Neuron (in vitro differentiated cells): ENCODE data around the gene U2AF2.
A peak's percentile ranks its signal among the peaks of the same experiment; 100 is the strongest.

Source experiments
- H2AFZ ChIP-seq: one replicate; pipeline ENCODE4 v1.6.1; 2013; ENCODE audit warnings: low read depth, mild to moderate bottlenecking, inconsistent platforms, low read length, moderate library complexity
- H3K27me3 ChIP-seq: one replicate; pipeline ENCODE4 v1.6.1; 2013; ENCODE audit warnings: low read length; ENCODE audit not compliant: insufficient read depth
- H3K36me3 ChIP-seq: one replicate; pipeline ENCODE4 v1.6.1; 2013; ENCODE audit warnings: low read length; ENCODE audit not compliant: insufficient read depth
- H3K4me1 ChIP-seq: one replicate; pipeline ENCODE4 v1.6.1; 2013; ENCODE audit warnings: low read length; ENCODE audit not compliant: insufficient read depth
- H3K4me3 ChIP-seq: 2 replicates; pipeline ENCODE4 v1.5.1; 2013; ENCODE audit warnings: mild to moderate bottlenecking, low read length, moderate library complexity
- H3K9me3 ChIP-seq: one replicate; pipeline ENCODE4 v1.6.1; 2013; ENCODE audit warnings: low read length

Gene U2AF2

DNA sequence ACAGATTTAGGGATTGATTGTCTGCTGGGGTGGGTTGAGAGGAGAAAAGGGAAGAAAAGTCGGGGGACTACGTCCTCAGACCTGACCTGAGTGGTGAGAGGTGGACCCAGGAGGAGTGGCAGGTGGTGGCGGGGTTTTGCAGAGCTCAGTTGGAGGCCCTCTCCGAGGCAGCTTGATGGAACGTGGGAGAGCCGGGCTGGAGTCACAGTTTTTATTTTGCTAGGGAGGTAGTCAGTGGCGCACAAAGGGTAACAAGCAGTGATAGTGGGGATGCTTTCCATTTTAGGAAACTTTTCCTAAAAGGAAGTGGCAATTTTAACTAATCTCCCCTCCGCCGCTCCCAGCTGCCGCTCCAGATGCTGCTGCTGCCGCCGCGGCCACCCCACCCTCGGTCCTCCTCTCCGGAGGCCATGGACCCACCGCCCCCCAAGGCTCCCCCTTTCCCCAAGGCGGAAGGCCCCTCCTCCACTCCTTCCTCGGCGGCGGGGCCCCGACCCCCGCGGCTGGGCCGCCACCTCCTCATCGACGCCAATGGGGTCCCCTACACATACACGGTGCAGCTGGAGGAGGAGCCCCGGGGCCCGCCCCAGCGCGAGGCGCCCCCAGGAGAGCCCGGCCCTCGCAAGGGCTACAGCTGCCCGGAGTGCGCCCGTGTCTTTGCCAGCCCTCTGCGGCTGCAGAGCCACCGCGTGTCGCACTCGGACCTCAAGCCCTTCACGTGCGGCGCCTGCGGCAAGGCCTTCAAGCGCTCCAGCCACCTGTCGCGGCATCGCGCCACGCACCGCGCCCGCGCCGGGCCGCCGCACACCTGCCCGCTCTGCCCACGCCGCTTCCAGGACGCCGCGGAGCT is 12.5 kb upstream of the U2AF2 start:
- H2AFZ ChIP-seq = no peak overlapping the region
- peaks cover 41% of the 10 kb centered on the region for H3K4me1 ChIP-seq
- peaks cover 16% of the 10 kb centered on the region for H3K36me3 ChIP-seq
- no peaks in the 10 kb centered on the region for H3K9me3 ChIP-seq
- no peaks in the 10 kb centered on the region for H3K27me3 ChIP-seq
- peak overlapping the region; percentile 88 for H3K4me3 ChIP-seq

DNA sequence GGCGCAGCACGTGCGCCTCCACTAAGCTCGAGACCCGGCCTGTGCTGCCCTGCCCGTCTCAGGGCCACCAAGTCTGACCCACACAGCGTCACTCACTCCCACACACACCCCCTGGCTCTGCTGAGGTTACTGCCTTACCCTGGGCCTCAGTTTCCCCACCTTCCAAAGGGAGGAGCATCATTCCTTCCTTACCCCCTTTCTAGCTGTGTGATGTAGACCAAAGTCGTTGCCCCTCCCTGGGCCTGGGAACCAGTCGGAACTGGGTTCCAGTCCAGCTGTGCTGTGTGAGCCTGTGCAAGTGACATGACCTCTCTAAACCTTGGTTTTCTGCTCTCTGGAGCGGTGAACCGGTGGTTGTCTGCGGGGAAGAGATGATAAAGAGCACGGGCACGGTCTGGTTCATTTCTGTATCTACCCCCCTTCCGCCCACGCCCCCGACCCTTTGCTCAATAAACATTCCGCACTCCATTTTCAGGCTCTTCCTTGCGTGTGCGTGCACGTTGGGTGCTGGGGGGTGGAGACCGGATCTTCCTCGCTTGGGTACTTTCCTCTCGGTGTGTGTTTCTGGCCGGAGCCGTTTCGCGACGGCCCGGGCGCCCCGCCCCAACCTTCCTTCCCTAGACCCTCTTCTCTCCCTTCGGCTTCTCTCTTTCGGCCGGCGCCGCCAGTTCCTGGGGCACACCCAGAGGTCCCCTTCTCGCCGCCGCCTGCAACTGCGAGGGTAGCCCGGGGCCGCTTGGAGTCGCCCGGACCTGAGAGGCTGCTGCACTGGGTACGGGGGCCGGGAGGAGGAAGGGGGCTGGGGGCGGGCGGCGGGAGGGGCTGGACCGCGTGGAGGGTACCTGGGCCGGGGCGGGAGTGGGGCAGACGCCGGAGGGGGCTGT is 11.6 kb upstream of the U2AF2 start, which contains the start of gene ZNF581:
Gene ZNF581 (plus strand): TSS at position 647 of the 884 bp plus-strand sequence. CDS start 923 bp downstream, outside the sequence.
- Histone ChIP-seq H3K27me3 (no peaks in the 10 kb centered on the region), H2AFZ (no peak within 1 kb of the TSS), H3K4me3 (peak within 1 kb of the TSS; percentile 88), H3K9me3 (no peaks in the 10 kb centered on the region), H3K36me3 (peaks cover 14% of the 10 kb centered on the region), H3K4me1 (peaks cover 44% of the 10 kb centered on the region)

DNA sequence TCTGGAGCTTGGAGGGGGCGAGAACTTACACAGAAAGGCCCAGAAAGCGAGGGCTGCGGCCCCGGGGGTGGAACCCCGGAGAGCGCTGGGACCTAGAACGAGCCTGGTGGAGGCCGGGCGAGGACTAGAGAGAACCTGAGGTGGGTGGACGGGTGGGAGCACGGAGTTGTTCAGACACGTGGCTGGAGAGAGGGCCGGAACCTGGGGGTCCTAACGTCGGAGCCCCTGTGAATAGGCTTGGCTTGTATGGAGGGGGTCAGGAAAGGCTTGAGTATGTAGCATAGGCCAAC is 11.0 kb upstream of the U2AF2 start:
- Histone ChIP-seq H3K4me3 (peak overlapping the region; percentile 88), H3K27me3 (no peaks in the 10 kb centered on the region), H3K36me3 (peaks cover 14% of the 10 kb centered on the region), H3K9me3 (no peaks in the 10 kb centered on the region), H2AFZ (no peak overlapping the region), H3K4me1 (peaks cover 49% of the 10 kb centered on the region)

DNA sequence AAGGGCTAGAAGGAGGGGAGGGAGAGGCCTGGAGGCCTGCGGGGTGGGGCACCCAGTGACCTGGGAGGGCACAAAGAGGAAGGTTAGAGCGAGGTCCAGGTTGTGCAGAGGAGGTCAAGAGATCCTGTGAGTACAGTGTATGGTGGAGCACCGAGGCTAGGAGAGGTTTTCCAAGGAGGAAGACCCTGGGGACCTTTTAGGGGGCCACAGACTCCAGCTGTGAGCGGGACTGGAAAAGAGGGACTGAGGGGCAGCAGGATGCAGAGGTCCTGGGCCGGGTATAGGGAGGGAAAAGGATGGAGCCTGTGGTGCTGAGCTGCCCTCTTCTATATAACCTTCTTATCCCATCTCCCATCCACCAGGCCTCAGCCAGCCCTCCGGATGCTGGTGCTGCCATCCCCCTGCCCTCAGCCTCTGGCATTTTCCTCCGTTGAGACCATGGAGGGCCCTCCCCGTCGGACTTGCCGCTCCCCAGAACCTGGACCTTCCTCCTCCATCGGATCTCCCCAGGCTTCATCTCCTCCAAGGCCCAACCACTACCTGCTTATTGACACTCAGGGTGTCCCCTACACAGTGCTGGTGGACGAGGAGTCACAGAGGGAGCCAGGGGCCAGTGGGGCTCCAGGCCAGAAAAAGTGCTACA is 10.5 kb upstream of the U2AF2 start:
- H3K4me1 ChIP-seq = peaks cover 51% of the 10 kb centered on the region

DNA sequence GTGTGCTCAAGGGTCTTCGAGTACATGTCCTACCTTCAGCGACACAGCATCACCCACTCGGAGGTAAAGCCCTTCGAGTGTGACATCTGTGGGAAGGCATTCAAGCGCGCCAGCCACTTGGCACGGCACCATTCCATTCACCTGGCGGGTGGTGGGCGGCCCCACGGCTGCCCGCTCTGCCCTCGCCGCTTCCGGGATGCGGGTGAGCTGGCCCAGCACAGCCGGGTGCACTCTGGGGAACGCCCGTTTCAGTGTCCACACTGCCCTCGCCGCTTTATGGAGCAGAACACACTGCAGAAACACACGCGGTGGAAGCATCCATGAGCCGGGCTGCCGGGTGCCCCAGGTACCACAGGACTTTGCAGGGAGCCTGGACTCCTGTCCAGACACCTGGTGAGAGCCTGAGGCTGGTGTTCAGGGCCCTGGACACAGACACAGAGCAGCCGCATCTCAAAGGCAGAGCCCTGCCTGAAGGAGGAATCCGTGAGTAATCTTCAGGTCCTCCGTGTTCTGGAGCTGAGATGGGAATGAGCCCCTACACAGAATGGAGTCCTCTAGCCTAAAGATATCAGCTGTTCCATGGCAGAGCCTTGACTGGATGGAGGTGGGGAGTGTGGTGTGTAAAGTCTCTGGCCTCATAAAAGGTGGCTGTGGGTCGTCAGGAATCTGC is 9.9 kb upstream of the U2AF2 start:
- H3K4me3 ChIP-seq = peak overlapping the region; percentile 88

More for the DNA sequence above, 10.5 kb upstream of the U2AF2 start:
- peak overlapping the region; percentile 88 for H3K4me3 ChIP-seq
- H2AFZ ChIP-seq = no peak overlapping the region
- peaks cover 14% of the 10 kb centered on the region for H3K36me3 ChIP-seq
- H3K27me3 ChIP-seq = no peaks in the 10 kb centered on the region
- H3K9me3 ChIP-seq = no peaks in the 10 kb centered on the region

DNA sequence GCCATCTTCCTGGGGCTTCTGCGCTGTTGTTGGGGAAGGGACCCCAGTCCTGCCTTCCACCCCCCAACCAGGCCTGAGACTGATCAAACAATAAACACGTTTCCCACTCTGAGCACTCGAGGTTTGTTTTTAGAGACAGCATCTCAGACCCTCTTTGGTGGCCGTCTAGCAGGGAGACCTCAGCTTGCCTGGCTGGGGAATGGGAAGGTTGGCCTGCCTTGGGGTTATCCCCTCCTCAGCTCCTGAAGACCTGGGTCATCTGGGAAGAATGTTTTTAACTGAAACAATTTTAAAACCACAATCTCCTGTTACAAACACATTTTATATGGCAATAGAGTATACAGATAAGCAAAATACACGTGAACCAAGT is 9.3 kb upstream of the U2AF2 start:
- Histone ChIP-seq H3K36me3 (peaks cover 14% of the 10 kb centered on the region), H3K4me3 (no peak overlapping the region), H3K27me3 (no peaks in the 10 kb centered on the region), H2AFZ (no peak overlapping the region), H3K4me1 (peaks cover 43% of the 10 kb centered on the region), H3K9me3 (no peaks in the 10 kb centered on the region)

More for the DNA sequence above, 9.9 kb upstream of the U2AF2 start:
- Histone ChIP-seq H2AFZ (no peak overlapping the region), H3K27me3 (no peaks in the 10 kb centered on the region), H3K36me3 (peaks cover 14% of the 10 kb centered on the region), H3K4me1 (peaks cover 48% of the 10 kb centered on the region), H3K9me3 (no peaks in the 10 kb centered on the region)

DNA sequence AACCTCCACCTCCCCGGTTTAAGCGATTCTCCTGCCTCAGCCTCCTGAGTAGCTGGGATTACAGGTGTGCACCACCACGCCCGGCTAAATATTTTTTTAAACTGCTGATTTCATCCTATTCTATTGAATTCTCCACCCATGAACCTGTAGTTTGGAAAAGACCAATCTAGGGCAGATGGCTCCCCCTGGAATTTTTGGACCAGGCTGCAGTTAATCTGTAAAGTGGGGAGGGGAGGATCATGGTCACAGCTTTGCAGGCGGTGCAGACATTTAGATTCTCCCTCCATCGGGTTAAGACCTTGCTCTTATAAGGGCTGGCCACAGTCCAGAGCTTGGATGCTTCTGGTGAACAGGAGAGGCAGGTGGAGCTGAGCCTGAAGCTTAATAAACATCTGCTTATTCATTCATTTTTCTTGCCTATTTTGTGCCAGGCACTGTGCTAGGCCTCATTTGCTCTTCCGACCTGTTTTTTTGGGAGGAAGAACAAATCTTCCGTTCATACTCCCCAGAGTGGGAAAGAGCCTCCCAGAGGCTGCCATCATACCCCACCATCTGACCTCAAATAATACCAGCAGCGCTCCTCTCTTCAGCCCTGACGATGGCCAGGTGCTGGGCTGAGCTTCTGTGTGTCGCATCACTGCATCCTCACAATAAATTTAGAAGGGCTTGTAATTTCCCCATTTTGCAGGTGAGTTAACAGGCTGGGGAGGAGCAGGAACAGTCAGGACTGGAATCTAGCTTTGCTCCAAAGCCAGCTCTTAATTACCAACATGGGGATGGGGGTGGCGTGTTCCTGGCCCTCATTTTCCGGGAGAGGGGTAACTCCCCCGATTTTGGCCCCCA is 7.7 kb upstream of the U2AF2 start:
- no peaks in the 10 kb centered on the region for H3K27me3 ChIP-seq
- peak overlapping the region; percentile 67 for H3K4me3 ChIP-seq
- peaks cover 21% of the 10 kb centered on the region for H3K36me3 ChIP-seq
- H3K9me3 ChIP-seq = no peaks in the 10 kb centered on the region
- H2AFZ ChIP-seq = no peak overlapping the region
- peaks cover 40% of the 10 kb centered on the region for H3K4me1 ChIP-seq

DNA sequence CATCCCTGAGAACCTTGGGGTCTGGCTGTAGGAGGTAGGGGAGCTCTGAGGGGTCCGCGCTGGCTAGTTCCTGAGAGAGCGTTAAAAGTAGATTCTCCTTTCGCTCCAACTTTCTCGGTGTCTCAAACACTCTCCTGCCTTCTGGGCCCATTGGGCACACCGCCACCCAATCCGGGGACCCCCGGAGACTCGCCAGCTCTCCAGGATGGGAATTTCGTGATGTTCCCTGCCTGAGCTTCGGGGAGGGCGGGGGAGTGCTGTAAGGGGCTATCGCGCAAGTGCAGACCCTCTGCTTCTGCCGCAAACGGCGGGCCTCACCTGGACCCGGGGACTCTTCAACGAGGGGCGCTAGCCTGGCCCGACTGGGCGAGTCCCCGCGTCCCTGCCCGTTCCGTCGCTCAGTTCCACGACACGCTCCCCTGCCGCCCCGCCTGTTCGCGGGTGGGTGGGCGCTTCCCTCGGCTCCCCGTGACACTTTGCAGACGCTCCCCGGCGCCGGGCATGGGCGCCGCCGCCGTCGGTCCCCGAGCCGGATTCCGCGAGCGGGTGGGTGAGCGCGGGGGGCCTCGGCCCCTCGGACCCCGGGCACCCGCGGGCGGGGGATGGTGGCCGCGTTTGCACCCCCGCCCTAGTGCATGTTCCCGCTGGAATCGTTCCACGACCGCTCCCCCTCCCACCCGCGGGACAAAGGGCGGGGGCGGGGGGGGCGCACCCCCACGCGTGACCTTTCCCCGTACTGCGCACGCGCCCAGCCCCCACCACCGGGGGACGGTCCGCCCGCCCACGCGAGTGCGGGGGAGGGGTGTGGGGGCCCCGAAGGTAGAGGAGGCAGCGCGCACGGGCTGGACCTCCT is 6.9 kb upstream of the U2AF2 start, which contains the start of gene CCDC106:
Gene CCDC106 (plus strand): TSS at position 481 of the 853 bp plus-strand sequence. CDS start 835 bp downstream, outside the sequence.
- peaks cover 31% of the 10 kb centered on the region for H3K4me1 ChIP-seq
- H3K27me3 ChIP-seq = no peaks in the 10 kb centered on the region
- H3K9me3 ChIP-seq = no peaks in the 10 kb centered on the region
- peak within 1 kb of the TSS; percentile 58 for H2AFZ ChIP-seq
- H3K36me3 ChIP-seq = peaks cover 22% of the 10 kb centered on the region
- peak within 1 kb of the TSS; percentile 67 for H3K4me3 ChIP-seq

DNA sequence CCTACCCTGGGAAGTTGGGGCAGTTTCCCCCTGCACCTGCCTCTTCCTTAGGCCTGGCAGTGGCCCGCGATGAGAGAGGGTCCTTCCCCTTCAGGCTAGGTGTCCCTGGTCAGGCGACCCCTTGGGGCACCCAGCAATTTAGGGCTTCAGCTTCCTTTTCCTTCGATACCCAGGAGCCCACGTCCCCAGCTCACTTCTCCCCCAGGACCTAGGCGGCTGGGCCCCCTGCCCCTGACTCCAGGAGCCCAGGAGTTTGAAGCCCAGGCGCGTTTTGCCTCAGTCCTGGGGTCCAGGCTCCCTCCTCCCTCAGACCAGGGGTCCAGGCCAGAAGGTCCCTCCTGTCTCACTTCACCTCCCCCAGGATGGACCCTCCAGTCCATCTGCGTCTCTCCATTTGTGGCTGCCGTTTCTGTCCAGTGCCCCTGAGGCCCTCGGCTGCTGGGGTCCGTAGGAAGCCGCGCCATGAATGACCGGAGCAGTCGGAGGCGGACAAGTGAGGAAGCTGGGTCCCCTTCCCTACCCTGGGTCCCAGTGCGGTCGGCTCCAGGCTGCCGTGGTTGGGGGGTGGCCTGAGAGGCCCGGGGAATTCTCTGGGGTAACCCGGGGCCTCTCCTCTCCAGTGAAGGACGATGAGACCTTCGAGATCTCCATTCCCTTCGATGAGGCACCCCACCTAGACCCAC is 6.1 kb upstream of the U2AF2 start:
- H3K36me3 ChIP-seq = peaks cover 22% of the 10 kb centered on the region
- no peaks in the 10 kb centered on the region for H3K9me3 ChIP-seq
- peak overlapping the region; percentile 67 for H3K4me3 ChIP-seq
- H3K4me1 ChIP-seq = peaks cover 27% of the 10 kb centered on the region
- peak overlapping the region; percentile 58 for H2AFZ ChIP-seq
- H3K27me3 ChIP-seq = no peaks in the 10 kb centered on the region

DNA sequence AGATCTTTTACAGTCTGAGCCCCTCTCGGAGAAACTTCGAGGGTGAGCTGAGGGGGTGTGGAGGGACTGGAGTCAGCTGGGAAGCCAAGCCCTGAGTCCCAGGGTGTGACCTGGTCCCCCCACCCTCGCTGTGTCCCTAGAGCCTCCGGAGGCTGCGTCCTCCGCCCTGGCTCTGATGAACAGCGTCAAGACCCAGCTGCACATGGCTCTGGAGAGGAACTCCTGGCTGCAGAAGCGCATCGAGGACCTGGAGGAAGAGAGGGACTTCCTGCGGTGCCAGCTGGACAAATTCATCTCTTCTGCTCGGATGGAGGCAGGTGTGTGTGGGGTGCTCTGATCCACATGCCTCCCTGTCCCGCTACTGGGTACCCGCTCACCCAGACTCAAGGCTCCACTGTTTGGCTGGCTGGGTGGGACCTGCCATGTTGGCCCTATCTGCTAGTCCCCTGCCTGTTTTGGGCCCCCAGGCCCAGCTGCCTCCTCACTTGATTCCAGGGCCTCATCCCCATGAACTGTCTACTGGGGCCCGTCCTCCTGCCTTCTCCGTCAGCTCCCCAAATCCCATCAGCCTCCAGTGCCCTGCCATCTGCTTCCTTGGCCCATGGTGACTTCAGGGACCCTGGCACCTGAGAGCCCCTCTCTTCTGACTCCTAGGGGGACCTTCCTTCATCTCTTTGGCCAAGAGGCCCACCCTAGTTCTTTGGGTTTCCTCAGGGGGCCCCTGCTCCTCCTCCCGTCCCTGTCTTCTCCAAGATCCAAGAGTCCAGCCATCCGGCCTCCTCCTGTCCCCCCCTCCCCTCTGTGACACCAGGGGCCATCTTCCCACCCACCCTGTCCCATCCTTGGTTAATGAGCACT is 5.3 kb upstream of the U2AF2 start:
- no peaks in the 10 kb centered on the region for H3K9me3 ChIP-seq
- peaks cover 20% of the 10 kb centered on the region for H3K4me1 ChIP-seq
- no peak overlapping the region for H2AFZ ChIP-seq
- no peak overlapping the region for H3K4me3 ChIP-seq
- peaks cover 20% of the 10 kb centered on the region for H3K36me3 ChIP-seq
- no peaks in the 10 kb centered on the region for H3K27me3 ChIP-seq
